HG02970 (cell line): Measurements from ENCODE around the gene H19.

Experiments used
- ATAC-seq: cut with Tn5 transposase; IDR thresholded peaks from one replicate; pipeline ENCODE4 v1.9.1; 2021; ENCODE audit warnings: mild to moderate bottlenecking, moderate library complexity, moderate number of reproducible peaks; ENCODE audit not compliant: unreplicated experiment, low FRiP score

H19 gene

GRCh38 chr11:1987024-1987423, 10.6 kb downstream of the H19 start:
- no peak for ATAC-seq

- ATAC-seq: no peak
Observed at GRCh38 chr11:1983601-1983961, 14.1 kb downstream of the H19 start.

- ATAC-seq: no peak
Observed at GRCh38 chr11:1982873-1983600, 14.6 kb downstream of the H19 start.

GRCh38 chr11:1979607-1980006, 18.0 kb downstream of the H19 start:
- ATAC-seq: no peak

- no peak for ATAC-seq
Observed at GRCh38 chr11:1978720-1979473, 18.7 kb downstream of the H19 start.

- ATAC-seq: no peak
Observed at GRCh38 chr11:1975185-1975584, 22.5 kb downstream of the H19 start.

- ATAC-seq: no peak
Observed at GRCh38 chr11:1970956-1971355, 26.7 kb downstream of the H19 start.

- ATAC-seq: no peak
Observed at GRCh38 chr11:1969776-1970175, 27.9 kb downstream of the H19 start.

GRCh38 chr11:1969035-1969434, 28.6 kb downstream of the H19 start:
- ATAC-seq: no peak

- no peak for ATAC-seq
Observed at GRCh38 chr11:1968454-1969002, 29.1 kb downstream of the H19 start.

GRCh38 chr11:1967641-1968225, 29.9 kb downstream of the H19 start:
- ATAC-seq: no peak

- ATAC-seq: no peak
Observed at GRCh38 chr11:1966531-1966930, 31.1 kb downstream of the H19 start.

GRCh38 chr11:1964955-1965354, 32.7 kb downstream of the H19 start:
- ATAC-seq: no peak

GRCh38 chr11:1964348-1964747, 33.3 kb downstream of the H19 start:
- no peak for ATAC-seq

- ATAC-seq: no peak
Observed at GRCh38 chr11:1963864-1964263, 33.8 kb downstream of the H19 start.

GRCh38 chr11:1959786-1960185, 37.9 kb downstream of the H19 start:
- ATAC-seq: no peak

GRCh38 chr11:1958367-1958766, 39.3 kb downstream of the H19 start:
- ATAC-seq: no peak

- ATAC-seq: no peak
Observed at GRCh38 chr11:1953489-1954266, 44.0 kb downstream of the H19 start.

- ATAC-seq: no peak
Observed at GRCh38 chr11:1952806-1953482, 44.7 kb downstream of the H19 start.

GRCh38 chr11:1949922-1950321, 47.7 kb downstream of the H19 start:
- ATAC-seq: no peak
